Prostate gland (tissue), 2 donors: ENCODE results near the gene DTYMK.

Experiments
- CTCF ChIP-seq, 4 experiments: fragments of 200-600 bp in 2 of 4; fragments of 450-650 bp in 2 of 4; sonication (generic) in 2 of 4; IDR thresholded peaks; 1 replicate in 3 of 4; 2 replicates in 1 of 4; pipeline ENCODE4 v1.5.1; 2016 to 2019; ENCODE audit warnings: antibody characterized with exemption in 4 of 4, mild to moderate bottlenecking in 2 of 4, moderate library complexity in 2 of 4
- POLR2A ChIP-seq: fragments of 450-650 bp; IDR thresholded peaks from one replicate; pipeline ENCODE4 v1.6.1; 2016; ENCODE audit warnings: antibody characterized with exemption, mild to moderate bottlenecking

- no peak for TF ChIP-seq CTCF (IDR thresholded peaks at IDR 0.05)
- TF ChIP-seq POLR2A: no peak
These were observed 40.5 kb downstream of the DTYMK start for GRCh38 chr2:241645915-241646645.
